HG03521 (cell line): Measurements from ENCODE around the gene ACSS3.
"Not testable (repeated sequence)": the region's sequence is repeated elsewhere in the genome, so short reads cannot be mapped to it uniquely, and the experiment has no call there.

Experiments used
- ATAC-seq: cut with Tn5 transposase; IDR thresholded peaks from one replicate; pipeline ENCODE4 v1.9.1; 2021; ENCODE audit warnings: mild to moderate bottlenecking, moderate library complexity; ENCODE audit not compliant: unreplicated experiment

ACSS3 gene, protein sequence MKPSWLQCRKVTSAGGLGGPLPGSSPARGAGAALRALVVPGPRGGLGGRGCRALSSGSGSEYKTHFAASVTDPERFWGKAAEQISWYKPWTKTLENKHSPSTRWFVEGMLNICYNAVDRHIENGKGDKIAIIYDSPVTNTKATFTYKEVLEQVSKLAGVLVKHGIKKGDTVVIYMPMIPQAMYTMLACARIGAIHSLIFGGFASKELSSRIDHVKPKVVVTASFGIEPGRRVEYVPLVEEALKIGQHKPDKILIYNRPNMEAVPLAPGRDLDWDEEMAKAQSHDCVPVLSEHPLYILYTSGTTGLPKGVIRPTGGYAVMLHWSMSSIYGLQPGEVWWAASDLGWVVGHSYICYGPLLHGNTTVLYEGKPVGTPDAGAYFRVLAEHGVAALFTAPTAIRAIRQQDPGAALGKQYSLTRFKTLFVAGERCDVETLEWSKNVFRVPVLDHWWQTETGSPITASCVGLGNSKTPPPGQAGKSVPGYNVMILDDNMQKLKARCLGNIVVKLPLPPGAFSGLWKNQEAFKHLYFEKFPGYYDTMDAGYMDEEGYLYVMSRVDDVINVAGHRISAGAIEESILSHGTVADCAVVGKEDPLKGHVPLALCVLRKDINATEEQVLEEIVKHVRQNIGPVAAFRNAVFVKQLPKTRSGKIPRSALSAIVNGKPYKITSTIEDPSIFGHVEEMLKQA

DNA sequence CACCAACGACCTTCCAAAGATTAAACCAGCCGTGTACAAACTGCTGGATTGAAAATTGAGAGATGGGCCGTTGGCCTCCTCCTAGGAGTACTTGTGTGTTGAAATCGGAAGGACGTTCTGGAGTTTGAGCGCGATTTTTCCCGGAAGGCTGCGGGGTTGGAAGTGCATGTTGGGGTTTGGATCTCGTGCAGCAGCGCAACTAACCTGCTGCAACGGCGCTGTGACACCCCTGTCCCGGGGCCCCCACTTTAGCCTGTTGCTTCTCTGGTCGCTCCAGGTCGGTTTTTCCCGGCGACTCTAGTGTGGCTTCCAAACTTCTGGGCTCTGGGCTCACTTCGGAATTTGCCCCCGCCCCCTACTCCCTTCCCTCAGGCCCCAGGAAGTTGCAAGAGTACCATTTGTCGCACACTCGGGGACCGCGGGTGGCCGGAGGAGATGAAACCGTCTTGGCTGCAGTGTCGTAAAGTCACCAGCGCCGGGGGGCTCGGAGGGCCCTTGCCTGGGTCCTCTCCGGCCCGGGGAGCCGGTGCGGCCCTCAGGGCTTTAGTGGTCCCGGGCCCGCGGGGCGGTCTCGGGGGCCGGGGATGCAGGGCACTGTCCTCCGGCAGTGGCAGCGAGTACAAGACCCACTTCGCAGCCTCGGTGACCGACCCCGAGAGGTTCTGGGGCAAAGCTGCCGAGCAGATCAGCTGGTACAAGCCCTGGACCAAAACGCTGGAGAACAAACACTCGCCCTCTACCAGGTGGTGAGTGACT, at the start of gene ACSS3:
Gene ACSS3 (plus strand): TSS at position 394 of the 756 bp plus-strand sequence. CDS start 42 bp downstream, at position 436.
- ATAC-seq, result no peak

DNA sequence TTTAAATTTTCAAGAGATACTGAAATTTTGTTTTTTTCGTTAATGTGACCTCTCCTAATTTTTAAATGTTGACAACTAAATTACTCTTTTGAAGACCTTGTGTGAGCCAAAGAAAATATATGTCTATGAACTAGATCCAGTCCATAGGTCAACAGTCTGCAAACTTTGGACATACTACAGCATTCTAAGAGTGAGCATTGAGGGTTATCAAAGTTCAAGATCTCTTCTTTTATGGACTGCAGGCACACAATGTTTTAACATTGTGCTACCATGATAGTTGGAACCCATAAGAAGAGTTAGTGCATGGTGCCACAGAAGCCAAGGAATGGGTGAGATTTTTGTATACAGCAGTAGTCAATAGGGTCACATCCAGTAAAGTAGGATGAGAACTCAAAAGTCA, 43.0 kb upstream of the ACSS3 start:
- no peak for ATAC-seq

GRCh38 chr12:81039231-81039630, 38.6 kb upstream of the ACSS3 start:
- ATAC-seq, result no peak

- ATAC-seq, result no peak
These were observed 33.7 kb upstream of the ACSS3 start for GRCh38 chr12:81043979-81044740.

DNA sequence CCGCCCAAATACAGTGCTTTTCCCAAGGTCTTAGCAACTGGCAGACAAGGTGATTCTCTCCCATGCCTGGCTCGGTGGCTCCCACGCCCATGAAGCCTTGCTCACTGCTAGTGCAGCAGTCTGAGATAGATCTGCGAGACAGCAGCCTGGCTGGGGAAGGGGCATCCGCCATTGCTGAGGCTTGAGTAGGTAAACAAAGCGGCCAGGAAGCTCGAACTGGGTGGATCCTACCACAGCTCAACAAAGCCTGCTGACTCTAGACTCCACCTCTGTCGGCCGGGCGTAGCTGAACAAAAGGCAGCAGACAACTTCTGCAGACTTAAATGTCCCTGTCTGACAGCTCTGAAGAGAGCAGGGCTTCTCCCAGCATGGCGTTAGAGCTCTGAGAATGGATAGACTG, 12.9 kb upstream of the ACSS3 start:
- ATAC-seq, result not testable (repeated sequence)

GRCh38 chr12:81070846-81071245, 7.0 kb upstream of the ACSS3 start:
- ATAC-seq, result no peak

DNA sequence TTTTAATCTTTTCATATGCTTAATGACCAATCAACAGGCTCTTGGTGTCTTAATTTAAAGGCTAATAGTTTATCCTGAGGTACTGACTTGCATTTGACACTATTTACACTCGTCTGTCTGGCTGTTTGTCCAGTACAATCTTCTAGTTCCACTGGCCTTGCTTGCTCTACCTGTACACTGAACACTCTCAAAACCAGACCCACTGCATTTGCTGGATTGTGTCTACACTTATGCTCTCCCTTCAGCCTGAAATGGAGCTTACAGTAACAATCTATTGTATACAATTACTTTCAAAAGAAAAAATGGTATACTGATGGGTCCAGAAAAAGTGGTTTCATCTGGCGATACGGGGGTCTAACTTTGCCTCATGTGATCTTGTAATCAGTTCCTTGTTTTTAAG, 2.3 kb upstream of the ACSS3 start:
- no peak for ATAC-seq

DNA sequence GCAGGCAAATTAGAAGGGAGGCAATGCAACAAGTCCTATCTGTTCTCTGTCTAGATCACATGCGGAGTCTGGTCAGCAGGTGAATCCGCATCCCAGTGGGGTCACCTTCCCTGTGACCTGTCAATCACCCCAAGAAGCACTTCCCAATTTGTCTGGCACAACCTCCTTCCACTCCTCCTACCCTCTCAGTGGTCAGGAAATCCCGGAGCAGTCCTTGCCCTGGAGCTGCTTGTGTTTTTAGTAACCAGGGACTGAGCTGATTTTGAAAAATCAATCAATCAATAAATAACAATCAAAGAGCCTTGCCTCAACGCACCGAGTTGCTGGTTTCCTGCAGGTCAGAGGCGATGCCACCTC, 572 bp upstream of the ACSS3 start:
- ATAC-seq, result no peak

DNA sequence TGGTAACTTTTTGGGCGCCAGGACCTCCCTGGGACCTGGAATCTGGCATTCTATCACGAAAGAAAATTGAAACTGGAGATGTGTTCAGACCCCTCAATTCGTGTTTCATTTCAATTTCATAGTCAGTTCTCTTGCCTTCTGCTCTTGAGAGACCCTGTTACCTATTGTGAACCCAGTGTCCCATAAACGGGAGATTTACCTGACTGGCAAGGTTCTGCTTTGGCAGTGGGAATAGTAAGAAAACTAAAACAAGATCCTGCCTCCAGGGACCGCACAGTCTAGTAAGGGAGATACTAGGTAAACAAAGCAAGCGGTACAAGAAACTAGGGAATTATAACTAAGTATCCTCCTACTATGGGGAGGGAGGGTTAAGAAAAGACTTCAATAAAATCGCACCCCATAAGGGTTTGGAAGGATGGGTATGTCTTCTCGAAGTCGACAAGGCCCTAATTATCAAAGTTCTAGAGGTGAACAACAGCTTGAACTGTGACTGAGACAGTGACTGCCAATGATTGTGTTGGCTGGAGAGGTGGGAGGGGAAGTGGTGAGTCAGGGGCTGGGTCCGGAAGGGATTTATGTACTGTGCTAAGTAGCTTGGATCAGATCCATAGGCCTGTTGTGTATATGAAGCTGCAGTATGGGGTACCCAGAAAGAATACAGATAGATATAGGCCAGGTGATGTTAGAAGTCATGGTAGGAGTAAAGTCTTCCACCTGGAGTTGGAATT, 754 bp downstream of the ACSS3 start:
- ATAC-seq, result no peak

GRCh38 chr12:81079280-81080076, 1.6 kb downstream of the ACSS3 start:
- no peak for ATAC-seq

DNA sequence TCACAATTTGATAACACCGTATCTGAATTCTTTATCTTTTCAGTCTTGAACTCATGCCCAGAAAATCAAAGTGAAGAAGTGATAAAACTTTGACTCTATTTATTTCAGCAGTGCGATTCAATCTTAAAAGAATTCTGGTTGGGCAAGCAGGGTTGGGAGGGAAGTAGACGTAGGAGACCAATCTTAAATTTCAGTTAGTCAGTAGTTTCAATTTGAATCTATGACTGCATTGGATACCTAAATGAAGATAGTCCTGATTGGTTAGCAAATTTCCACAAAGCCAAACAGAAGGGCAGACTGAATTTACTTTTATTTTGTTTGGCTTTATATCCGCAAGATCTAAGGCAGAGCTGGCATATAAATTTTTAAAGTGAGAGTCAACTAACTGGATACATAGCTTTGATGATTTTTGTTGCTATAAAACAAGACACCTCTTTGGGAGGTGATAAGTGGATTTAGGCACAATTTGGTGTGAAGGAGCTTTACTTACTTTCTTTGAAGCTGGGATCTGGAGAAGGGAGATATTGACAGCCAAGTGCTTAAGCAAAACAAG, 2.6 kb downstream of the ACSS3 start:
- no peak for ATAC-seq

- ATAC-seq, result no peak
These were observed 3.8 kb downstream of the ACSS3 start for GRCh38 chr12:81081726-81082125.

DNA sequence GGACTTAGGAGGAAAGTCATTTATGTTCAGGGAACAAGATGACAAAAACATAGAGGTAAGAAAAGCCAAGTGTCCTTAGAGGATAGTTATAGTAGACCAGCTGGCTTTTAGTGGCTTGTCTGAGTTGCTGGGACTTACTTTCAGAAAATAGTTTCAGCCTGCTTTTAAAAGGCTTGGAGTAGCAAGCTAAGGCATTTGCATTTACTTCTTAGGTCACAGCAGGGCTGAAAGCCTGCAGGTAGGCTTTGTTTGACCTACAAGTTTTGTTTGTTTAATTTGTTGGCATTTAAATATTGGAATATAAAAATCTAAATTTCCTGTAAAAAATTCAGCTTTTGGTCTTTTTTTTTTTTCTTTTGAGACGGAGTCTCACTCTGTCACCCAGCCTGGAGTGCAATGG, 5.1 kb downstream of the ACSS3 start:
- no peak for ATAC-seq

- ATAC-seq, result no peak
These were observed 6.1 kb downstream of the ACSS3 start for GRCh38 chr12:81083906-81084513.

DNA sequence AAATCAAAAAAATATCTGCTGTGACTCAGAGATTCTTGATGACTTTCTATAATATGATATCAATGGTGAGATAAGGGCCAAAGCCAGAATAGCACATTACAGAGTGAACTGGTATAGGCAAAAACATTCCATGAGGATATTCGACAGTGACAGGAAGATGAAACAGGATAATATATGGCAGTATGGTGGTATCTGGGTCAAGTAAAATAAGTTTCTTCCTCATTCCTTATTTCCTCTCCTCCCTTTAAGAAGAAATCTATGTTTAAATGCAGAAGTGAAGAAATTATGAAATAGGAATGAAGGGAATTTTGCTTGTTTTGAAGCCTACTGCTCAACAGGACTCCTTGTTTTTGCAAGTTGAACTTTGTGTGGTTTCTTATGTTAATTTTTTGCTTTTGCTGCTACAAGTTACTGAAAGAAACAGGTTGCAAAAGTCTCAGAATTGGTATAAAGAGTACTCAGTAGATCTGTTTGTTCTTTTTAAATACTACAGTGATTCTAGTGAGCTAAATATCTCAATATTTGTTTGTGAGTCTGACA, 7.0 kb downstream of the ACSS3 start:
- ATAC-seq, result no peak

DNA sequence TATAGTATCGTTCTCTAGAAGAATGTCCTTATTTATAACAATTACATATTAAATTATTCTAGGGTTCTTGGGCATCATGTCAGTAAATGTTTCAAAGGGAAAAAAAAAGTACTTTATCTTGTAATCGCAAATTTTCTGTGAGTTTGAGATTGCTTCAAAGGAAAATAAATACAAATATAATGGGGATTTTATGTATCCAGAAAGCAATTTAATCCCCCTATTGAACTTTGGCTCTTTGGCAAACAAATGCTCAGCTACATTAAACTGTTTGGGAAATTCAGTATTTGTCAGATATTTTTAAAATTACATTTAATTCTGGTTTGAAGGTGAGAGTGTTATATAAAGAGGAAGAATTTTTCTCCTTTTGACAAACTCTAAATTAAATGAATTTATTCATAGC, 8.0 kb downstream of the ACSS3 start:
- no peak for ATAC-seq

DNA sequence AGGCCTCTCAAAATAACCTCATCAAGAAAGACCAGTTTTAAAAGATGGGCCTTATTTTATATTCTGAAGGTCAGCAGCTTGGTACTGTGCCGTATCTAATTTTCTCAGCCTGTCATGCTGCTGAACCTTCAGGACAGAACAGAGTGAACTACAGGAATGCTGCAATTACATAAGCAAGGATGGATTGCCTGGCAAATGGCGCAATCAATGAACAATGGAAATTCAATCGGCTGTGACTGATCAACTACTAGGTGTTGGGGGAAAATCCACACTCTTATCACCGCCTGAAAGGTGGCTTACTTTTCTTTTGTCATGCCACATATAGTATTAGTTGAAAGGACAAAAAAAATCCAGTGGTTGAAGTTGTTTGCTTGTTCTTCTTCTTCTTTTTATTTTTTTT, 8.5 kb downstream of the ACSS3 start:
- no peak for ATAC-seq

- no peak for ATAC-seq
These were observed 10.3 kb downstream of the ACSS3 start for GRCh38 chr12:81088221-81088620.

- ATAC-seq, result no peak
These were observed 11.5 kb downstream of the ACSS3 start for GRCh38 chr12:81089412-81089811.
